ENCODE results near the gene PAPSS1.
A peak's percentile ranks its signal among the peaks of the same experiment; 100 is the strongest.
"Not testable (repeated sequence)": the region's sequence is repeated elsewhere in the genome, so short reads cannot be mapped to it uniquely, and the experiment has no call there.

The PAPSS1 gene

GRCh38 chr4:107719922-107720722, at the start of gene PAPSS1:
TSS of gene PAPSS1 (minus strand) at chr4:107720234. CDS start at chr4:107720179, 55 bp downstream.
- DNase-seq = peak; percentile 70

DNA sequence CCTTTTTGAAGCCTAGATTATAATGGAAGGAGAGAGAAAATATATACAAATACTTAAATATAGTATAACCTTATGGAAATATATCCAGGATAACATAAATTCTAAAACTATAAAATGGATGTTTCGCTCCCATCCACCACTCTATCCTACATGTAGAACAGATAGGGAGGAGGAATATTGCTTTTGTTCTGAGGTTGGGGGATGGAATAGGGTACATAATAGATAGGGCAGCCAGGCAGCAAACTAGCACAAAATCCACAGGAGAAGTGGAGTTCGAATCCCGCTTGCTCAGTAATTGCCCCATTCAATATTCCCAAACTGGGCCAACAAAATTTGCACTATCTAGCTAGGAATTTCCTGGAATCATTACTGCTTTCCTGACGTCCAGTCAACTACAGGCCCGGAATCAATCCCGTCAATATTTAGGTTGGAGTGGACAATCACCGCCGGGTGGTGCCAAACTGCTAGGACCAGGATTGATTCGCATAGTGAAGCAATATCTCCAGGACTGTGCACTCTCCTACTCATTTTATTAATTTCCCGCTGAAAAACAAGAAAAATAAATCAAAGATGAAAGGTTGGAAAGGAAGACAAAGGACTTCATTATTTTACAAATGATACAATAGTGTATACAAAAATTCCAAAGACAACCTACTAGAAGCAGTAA, 40.4 kb upstream of the PAPSS1 start:
- no peak for DNase-seq

GRCh38 chr4:107757864-107758476, 37.9 kb upstream of the PAPSS1 start:
- DNase-seq = no peak

GRCh38 chr4:107757283-107757682, 37.2 kb upstream of the PAPSS1 start:
- DNase-seq = no peak

GRCh38 chr4:107755841-107756356, 35.9 kb upstream of the PAPSS1 start:
- DNase-seq = no peak

GRCh38 chr4:107751670-107752069, 31.6 kb upstream of the PAPSS1 start:
- DNase-seq = no peak

DNA sequence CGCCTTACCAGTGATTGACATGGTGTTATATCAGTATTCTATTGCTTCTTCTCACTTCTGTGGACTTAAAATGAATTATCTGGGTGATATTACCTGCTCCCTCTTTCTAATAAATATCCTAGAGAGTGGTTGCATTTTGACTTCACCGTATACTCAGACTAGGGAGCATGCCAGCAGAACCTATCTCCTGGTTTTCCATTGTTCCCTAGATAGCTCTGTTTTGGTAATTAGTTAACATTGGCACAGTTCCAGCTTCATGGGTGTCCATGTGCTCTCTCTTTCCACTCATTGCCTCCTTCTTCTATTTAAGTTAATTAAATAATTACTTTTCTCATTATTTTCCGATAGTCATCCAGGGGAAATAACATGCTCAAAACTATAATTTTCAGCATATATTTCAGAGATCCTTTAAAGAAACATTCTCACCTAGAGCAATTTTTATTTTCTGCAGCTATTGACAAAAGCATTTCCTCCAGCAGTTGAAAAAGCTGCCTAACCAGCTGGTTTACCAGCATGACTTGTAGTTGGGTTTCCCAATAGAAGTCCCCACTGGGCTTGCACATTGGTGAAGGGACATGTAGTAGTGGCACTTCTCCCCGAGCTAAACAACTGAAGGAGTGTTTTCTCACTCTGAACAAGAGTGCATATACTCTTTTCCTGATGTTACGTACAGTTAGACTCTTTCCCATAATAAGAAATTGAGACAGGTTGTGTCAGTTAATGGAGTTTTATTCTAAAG, 27.9 kb upstream of the PAPSS1 start:
- DNase-seq = no peak

DNA sequence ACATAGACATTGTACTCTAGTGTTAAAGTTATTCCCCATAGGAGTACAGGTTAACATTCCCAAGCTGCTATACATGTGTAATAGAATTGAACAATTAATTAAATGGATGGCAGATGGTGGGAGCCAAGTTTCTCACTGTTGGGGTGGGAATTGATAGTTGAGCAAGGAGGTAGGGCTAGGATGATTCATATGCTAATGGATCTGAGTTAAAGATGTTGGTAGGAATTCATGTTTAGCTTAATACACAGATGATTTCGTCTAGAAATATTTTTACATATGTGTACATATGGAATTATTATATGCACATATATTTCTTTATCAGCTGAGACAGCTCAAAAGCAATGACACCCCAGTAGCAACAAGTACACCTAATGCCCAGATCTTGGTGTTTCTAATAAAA, 26.1 kb upstream of the PAPSS1 start:
- no peak for DNase-seq

- no peak for DNase-seq
Observed at GRCh38 chr4:107744532-107744931, 24.5 kb upstream of the PAPSS1 start.

GRCh38 chr4:107743532-107743931, 23.5 kb upstream of the PAPSS1 start:
- DNase-seq = no peak

DNA sequence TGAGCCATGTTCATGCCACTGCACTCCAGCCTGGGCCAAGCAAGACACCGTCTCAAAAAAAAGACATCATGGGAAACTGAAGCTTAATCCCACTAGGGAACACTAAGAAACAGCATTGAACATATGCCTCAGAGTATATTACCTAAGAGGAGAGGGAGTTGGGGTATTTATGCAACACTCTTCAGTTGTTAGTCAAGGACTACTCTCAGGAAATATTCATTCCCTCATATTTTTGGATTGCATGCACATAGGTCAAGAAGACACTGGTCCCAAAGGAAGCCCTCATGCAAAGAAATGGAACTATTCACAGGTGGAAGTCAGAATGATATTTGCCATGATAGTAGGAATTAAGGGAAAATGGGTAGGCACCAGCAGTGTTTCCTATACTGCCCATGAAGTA, 22.8 kb upstream of the PAPSS1 start:
- DNase-seq = no peak

DNA sequence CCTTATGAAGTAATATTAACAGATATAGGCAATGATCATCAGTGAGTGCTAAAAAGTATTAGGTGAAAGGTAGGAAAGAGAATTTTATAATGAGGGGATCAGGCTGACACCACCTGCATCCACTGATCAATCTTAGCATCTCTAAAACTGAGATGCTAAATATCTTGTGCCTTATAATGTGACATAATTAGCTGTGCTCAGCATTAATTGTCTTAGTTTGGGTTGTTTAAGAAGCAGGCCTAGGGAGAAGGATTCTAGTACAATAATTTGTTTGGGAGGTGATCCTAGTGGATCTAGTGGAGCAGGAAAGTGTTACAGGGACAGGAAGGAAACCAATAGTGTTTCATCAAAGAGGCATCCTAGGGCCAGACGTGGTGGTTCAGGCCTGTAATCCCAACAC, 22.2 kb upstream of the PAPSS1 start:
- no peak for DNase-seq

DNA sequence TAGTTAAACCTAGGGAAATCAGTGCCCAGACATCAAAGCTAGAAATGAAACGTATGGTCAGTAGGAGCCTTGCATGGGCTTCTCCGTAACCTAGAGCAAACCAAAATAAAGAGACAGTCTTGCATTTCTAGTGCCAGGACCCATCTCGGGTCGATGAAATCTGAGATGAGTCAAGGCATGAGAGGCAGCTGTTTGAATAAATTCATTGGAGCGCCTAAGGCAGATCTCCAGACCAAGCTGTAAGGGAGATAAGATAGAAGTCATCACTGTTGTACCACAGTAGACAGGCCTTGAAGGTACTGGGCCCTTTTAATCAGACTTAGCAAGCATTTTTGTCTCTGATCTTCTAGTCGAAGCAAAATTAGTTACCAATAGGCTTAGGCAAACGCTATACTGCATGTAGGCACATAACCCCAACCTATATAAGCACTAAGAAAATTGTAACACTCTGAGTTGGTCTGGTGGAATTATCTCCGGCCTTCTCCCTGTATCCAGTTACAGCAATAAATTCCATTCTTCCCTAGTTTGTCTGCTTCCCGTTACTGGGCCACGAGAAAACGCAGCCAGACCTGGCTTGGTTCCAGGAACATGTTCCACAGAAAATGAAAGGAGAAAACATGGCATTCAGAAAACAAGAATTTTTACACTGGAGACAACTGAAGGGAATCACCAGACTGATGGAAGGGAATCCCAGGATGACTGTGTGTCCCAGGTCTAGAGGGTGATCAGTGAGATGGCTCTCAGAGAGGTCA, 21.1 kb upstream of the PAPSS1 start:
- DNase-seq = no peak

- no peak for DNase-seq
Observed at GRCh38 chr4:107740381-107740780, 20.3 kb upstream of the PAPSS1 start.

- DNase-seq = no peak
Observed at GRCh38 chr4:107737450-107737849, 17.4 kb upstream of the PAPSS1 start.

DNA sequence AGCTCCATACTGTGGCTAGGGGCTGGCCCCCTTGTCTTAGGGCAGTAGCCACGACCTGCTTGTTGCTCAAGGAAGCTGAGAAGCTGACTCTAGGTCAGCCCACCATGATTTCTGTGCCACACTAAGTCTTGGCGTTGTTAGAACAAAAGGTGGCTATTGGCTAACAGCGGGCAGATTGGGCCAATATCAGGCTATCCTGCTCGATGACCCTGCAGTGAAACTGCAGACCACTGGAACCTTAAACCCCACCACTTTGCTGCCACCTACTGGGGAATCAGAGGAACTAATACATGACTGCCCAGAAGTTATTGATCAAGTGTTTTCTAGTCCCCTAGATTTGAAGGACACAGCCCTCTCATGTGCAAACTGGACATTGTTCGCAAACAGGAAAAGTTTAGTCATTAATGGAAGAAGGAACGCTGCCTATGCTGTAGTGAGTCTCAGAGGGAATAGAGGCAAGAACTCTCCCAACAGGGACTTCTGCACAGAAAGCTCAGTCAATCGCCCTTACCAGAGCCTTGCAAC, 17.0 kb upstream of the PAPSS1 start:
- DNase-seq = no peak

DNA sequence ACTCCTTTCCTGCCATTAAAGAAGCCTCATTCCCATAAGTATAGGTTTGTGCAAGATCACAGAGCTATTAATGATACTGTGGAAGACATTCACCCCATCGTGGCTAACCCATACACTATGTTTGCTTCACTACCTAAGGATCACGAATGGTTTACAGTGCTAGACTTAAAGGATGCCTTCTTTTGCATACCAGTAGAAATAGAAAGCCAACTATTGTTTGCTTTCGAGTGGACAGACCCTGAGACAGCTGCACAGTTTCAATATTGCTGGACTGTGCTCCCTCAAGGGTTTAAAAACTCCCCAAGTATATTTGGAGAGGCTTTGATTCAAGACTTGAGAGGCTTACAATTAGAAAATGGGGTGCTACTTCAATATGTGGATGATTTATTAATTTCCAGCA, 16.0 kb upstream of the PAPSS1 start:
- no peak for DNase-seq

DNA sequence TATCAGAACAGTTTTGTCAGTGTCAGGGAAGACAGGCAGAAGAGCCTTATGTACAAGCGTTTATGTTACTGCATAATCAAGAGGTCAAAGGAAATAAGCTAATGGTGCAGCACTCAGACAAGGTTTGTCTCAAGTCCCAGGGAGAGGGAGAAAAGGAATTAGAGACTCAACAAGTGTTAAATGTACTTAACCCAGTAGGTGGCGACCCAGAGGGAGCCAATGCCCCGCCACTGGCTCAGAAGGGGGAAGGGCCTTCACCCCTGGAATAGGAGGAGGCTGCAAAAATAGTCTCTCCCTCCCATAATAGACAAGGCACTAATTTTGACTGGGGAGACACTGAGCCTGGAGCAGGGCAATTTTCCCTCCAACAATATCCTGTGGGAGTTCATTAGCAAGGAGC, 14.1 kb upstream of the PAPSS1 start:
- DNase-seq = no peak

DNA sequence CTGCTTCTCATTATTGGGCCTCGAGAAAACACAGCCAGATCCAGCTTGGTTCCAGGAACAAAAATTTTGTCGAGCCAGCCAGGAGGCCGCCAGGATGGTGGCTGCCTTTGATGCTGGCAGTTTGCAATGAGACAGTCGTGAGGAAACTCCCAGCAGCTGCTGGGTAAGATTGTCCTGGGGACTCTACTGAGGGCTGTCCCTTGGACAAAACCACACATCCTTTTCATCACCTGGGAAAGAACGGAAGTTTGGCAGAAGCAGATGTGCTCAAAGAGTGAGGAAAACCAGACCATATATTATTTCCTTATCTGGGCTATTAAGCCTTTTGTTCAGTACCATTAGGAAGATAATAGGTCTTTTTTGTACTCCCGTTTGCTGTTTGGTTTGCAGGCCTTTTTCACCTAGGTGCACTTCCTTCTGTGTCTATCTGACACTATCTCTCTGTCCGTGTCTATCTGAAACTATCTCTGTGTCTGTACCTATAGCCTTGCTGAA, 13.4 kb upstream of the PAPSS1 start:
- DNase-seq = no peak

DNA sequence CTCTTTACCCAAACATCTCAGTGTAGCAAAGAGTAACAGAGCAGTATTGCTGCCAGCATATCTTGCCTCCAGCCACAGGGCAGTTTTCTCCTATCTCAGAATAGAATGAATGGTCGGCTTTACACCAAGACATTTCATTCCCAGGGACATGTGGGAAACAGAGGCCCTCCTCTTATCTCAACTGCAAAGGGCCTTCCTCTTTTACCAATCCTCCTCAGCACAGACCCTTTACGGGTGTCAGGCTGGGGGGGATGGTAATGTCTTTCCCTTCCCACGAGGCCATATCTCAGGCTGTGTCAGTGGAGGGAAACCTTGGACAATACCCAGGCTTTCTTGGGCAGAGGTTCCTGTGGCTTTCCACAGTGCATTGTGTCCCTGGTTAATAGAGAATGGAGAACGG, 9.0 kb upstream of the PAPSS1 start:
- DNase-seq = not testable (repeated sequence)

- not testable (repeated sequence) for DNase-seq
Observed at GRCh38 chr4:107726131-107726925, 6.3 kb upstream of the PAPSS1 start.

Data from DMS79 (cell line).